ENCODE results near the gene MAP2K2. TPM values are rescaled to one million over a fixed set of nuclear protein-coding genes. Genes with fewer than 3 reads are reported as not detected.

Gene MAP2K2
- total RNA-seq, 2 experiments from 2014 or later: 128 to 129 TPM

- DNase-seq: no peak
- Mint-ChIP-seq H3K4me3 (peak overlapping the region; percentile 71), H3K36me3 (peaks cover 5% of the 10 kb centered on the region), H3K27me3 (no peaks in the 10 kb centered on the region), H3K4me1 (ENCODE audit: low read depth) (peaks cover 31% of the 10 kb centered on the region), H3K27ac (peak overlapping the region; percentile 69), H3K9me3 (no peaks in the 10 kb centered on the region)
- ChIA-PET CTCF (no interaction called here), POLR2A (no interaction called here)
- intact Hi-C loops (cut with micrococcal nuclease): loop anchor here (2.0 to 10.0 kb wide), 5 partner anchors 37 to 493 kb away; partner anchors contain the start of genes APBA3, CHAF1A, HMG20B and MRPL54
Measured at GRCh38 chr19:4067396-4068046, 56.4 kb downstream of the MAP2K2 start.

- peak within 1 kb of the TSS; percentile 73 for H3K4me3 Mint-ChIP-seq
- peak; percentile 83 for DNase-seq
- intact Hi-C loops (cut with micrococcal nuclease): loop anchor here (1.0 to 10.0 kb wide), 5 partner anchors 60 to 492 kb away; partner anchors contain the start of genes APBA3, CHAF1A, HMG20B and MRPL54
- ChIA-PET POLR2A (interaction anchor here (1.3 kb wide), 1 partner anchor 81 kb away, joined by 4 read pairs; the partner anchor contains the start of gene EEF2), CTCF (interaction anchor here (1.4 kb wide), 1 partner anchor 81 kb away, joined by 3 read pairs; the partner anchor contains the start of gene EEF2)
- H3K4me1 Mint-ChIP-seq (ENCODE audit: low read depth): peaks cover 37% of the 10 kb centered on the region
- peaks cover 5% of the 10 kb centered on the region for H3K36me3 Mint-ChIP-seq
- H3K9me3 Mint-ChIP-seq: no peaks in the 10 kb centered on the region
- H3K27me3 Mint-ChIP-seq: no peaks in the 10 kb centered on the region
- H3K27ac Mint-ChIP-seq: peak within 1 kb of the TSS; percentile 81
Measured at GRCh38 chr19:4066682-4067395, 57.1 kb downstream of the MAP2K2 start, which contains the start of gene ZBTB7A. Gene ZBTB7A (minus strand): TSS chr19:4066899. CDS start chr19:4055232, 11,667 bp downstream.

- DNase-seq: no peak
- CTCF ChIA-PET: interaction anchor here (1.4 kb wide), 1 partner anchor 81 kb away, joined by 3 read pairs; the partner anchor contains the start of gene EEF2
- Mint-ChIP-seq H3K9me3 (no peaks in the 10 kb centered on the region), H3K36me3 (peaks cover 5% of the 10 kb centered on the region), H3K4me1 (ENCODE audit: low read depth) (peaks cover 40% of the 10 kb centered on the region), H3K27ac (no peak overlapping the region), H3K4me3 (peak overlapping the region; percentile 57), H3K27me3 (no peaks in the 10 kb centered on the region)
- intact Hi-C loops (cut with micrococcal nuclease): loop anchor here (1.0 to 10.0 kb wide), 5 partner anchors 59 to 491 kb away; partner anchors contain the start of genes APBA3, CHAF1A, HMG20B and MRPL54
- POLR2A ChIA-PET: interaction anchor here (1.3 kb wide), 1 partner anchor 80 kb away, joined by 4 read pairs; the partner anchor contains the start of gene EEF2
Measured at GRCh38 chr19:4066176-4066606, 57.7 kb downstream of the MAP2K2 start.

GRCh38 chr19:4065430-4066175, 58.3 kb downstream of the MAP2K2 start:
- Mint-ChIP-seq H3K4me3 (peak overlapping the region; percentile 57), H3K4me1 (ENCODE audit: low read depth) (peaks cover 41% of the 10 kb centered on the region), H3K36me3 (peaks cover 5% of the 10 kb centered on the region), H3K9me3 (no peaks in the 10 kb centered on the region), H3K27ac (no peak overlapping the region), H3K27me3 (no peaks in the 10 kb centered on the region)
- intact Hi-C loops (cut with micrococcal nuclease): loop anchor here (1.0 to 10.0 kb wide), 5 partner anchors 58 to 491 kb away; partner anchors contain the start of genes APBA3, CHAF1A, HMG20B and MRPL54
- DNase-seq: peak; percentile 97
- ChIA-PET POLR2A (interaction anchor here (1.3 kb wide), 1 partner anchor 80 kb away, joined by 4 read pairs; the partner anchor contains the start of gene EEF2), CTCF (interaction anchor here (1.4 kb wide), 1 partner anchor 80 kb away, joined by 3 read pairs; the partner anchor contains the start of gene EEF2)

- Mint-ChIP-seq H3K36me3 (peaks cover 5% of the 10 kb centered on the region), H3K27ac (peak overlapping the region; percentile 51), H3K27me3 (no peaks in the 10 kb centered on the region), H3K4me3 (peak overlapping the region; percentile 82), H3K4me1 (ENCODE audit: low read depth) (peaks cover 44% of the 10 kb centered on the region), H3K9me3 (no peaks in the 10 kb centered on the region)
- ChIA-PET CTCF (interaction anchor here (1.2 kb wide), 1 partner anchor 75 kb away, joined by 4 read pairs; no protein-coding TSS in a partner anchor), POLR2A (interaction anchor here (1.1 kb wide), 1 partner anchor 57 kb away, joined by 3 read pairs; the partner anchor contains the start of gene PIAS4)
- peak; percentile 53 for DNase-seq
- intact Hi-C loops (cut with micrococcal nuclease): loop anchor here (5.0 to 10.0 kb wide), 3 partner anchors 302 to 490 kb away; partner anchors contain the start of genes APBA3, CHAF1A, HMG20B and MRPL54
Measured at GRCh38 chr19:4064496-4065260, 59.2 kb downstream of the MAP2K2 start.

- POLR2A ChIA-PET: interaction anchor here (1.1 kb wide), 1 partner anchor 57 kb away, joined by 3 read pairs; the partner anchor contains the start of gene PIAS4
- CTCF ChIA-PET: interaction anchor here (1.2 kb wide), 1 partner anchor 76 kb away, joined by 4 read pairs; no protein-coding TSS in a partner anchor
- H3K9me3 Mint-ChIP-seq: no peaks in the 10 kb centered on the region
- peaks cover 5% of the 10 kb centered on the region for H3K36me3 Mint-ChIP-seq
- no peaks in the 10 kb centered on the region for H3K27me3 Mint-ChIP-seq
- peaks cover 45% of the 10 kb centered on the region for H3K4me1 Mint-ChIP-seq (ENCODE audit: low read depth)
- intact Hi-C loops (cut with micrococcal nuclease): loop anchor here (10.0 kb wide), 1 partner anchor 489 kb away; the partner anchor contains the start of gene HMG20B
- no peak for DNase-seq
- peak overlapping the region; percentile 83 for H3K27ac Mint-ChIP-seq
- H3K4me3 Mint-ChIP-seq: peak overlapping the region; percentile 82
Measured at GRCh38 chr19:4064149-4064495, 59.8 kb downstream of the MAP2K2 start.

- Mint-ChIP-seq H3K27me3 (no peaks in the 10 kb centered on the region), H3K27ac (peak overlapping the region; percentile 83), H3K4me3 (peak overlapping the region; percentile 82), H3K36me3 (peaks cover 5% of the 10 kb centered on the region), H3K4me1 (ENCODE audit: low read depth) (peaks cover 44% of the 10 kb centered on the region), H3K9me3 (no peaks in the 10 kb centered on the region)
- intact Hi-C loops (cut with micrococcal nuclease): loop anchor here (10.0 kb wide), 1 partner anchor 489 kb away; the partner anchor contains the start of gene HMG20B
- ChIA-PET POLR2A (no interaction called here), CTCF (interaction anchor here (1.2 kb wide), 1 partner anchor 76 kb away, joined by 4 read pairs; no protein-coding TSS in a partner anchor)
- no peak for DNase-seq
Measured at GRCh38 chr19:4063369-4064148, 60.4 kb downstream of the MAP2K2 start.

GRCh38 chr19:4062419-4063368, 61.2 kb downstream of the MAP2K2 start:
- Mint-ChIP-seq H3K4me3 (peak overlapping the region; percentile 82), H3K4me1 (ENCODE audit: low read depth) (peaks cover 44% of the 10 kb centered on the region), H3K36me3 (peaks cover 5% of the 10 kb centered on the region), H3K9me3 (no peaks in the 10 kb centered on the region), H3K27me3 (no peaks in the 10 kb centered on the region), H3K27ac (peak overlapping the region; percentile 60)
- intact Hi-C loops (cut with micrococcal nuclease): loop anchor here (10.0 kb wide), 1 partner anchor 488 kb away; the partner anchor contains the start of gene HMG20B
- no peak for DNase-seq
- POLR2A ChIA-PET: no interaction called here
- CTCF ChIA-PET: interaction anchor here (1.5 kb wide), 1 partner anchor 77 kb away, joined by 6 read pairs; no protein-coding TSS in a partner anchor

All from activated CD4-positive, alpha-beta memory T cell treated with anti-CD3 and anti-CD28 coated beads for 36 hours (primary cell).